Mucosa of stomach (tissue), 1 donor: ENCODE measurements around the gene FAT1.

ENCODE experiments used
- H3K27me3 ChIP-seq: one replicate; pipeline ENCODE4 v1.7.0; 2013; ENCODE audit warnings: mild to moderate bottlenecking, low read length; ENCODE audit not compliant: control insufficient read depth, insufficient read depth
- H3K36me3 ChIP-seq: one replicate; pipeline ENCODE4 v1.7.0; 2013; ENCODE audit warnings: low read length; ENCODE audit not compliant: control insufficient read depth, insufficient read depth
- H3K4me1 ChIP-seq: one replicate; pipeline ENCODE4 v1.7.0; 2013; ENCODE audit warnings: mild to moderate bottlenecking, low read length; ENCODE audit not compliant: control insufficient read depth, insufficient read depth
- H3K4me3 ChIP-seq: one replicate; pipeline ENCODE4 v1.7.0; 2013; ENCODE audit warnings: low read length
- H3K9ac ChIP-seq: one replicate; pipeline ENCODE4 v1.7.0; 2013; ENCODE audit warnings: mild to moderate bottlenecking, low read length, moderate library complexity
- H3K9me3 ChIP-seq: one replicate; pipeline ENCODE4 v1.7.0; 2013; ENCODE audit warnings: mild to moderate bottlenecking, low read length, moderate library complexity; ENCODE audit not compliant: control insufficient read depth
- donor health status: Pancreatic carcinoma.

FAT1 gene

DNA sequence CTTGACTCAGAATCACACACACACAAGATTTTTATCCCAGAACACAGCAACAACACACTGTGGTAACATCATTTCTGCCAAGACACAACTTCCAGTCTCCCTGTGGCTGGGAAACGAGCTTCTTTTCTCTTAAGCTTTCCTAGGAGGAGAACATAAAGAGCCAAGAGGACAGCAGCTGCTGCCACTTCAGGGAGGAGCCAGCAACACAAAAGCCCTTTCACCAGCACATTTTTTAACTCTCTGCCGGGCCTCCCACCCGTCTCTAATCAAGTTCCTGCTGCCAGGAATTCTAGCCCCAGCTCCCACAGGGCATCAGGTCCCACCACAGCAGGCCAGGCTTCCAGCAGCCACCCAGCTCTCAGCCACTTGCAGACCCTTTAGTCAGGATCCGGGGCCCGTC lies 22.4 kb downstream of the FAT1 start:
- Histone ChIP-seq H3K4me1 (peaks cover 21% of the 10 kb centered on the region), H3K4me3 (no peak overlapping the region), H3K9ac (peak overlapping the region; percentile 33), H3K27me3 (no peaks in the 10 kb centered on the region), H3K9me3 (no peaks in the 10 kb centered on the region), H3K36me3 (no peaks in the 10 kb centered on the region)

DNA sequence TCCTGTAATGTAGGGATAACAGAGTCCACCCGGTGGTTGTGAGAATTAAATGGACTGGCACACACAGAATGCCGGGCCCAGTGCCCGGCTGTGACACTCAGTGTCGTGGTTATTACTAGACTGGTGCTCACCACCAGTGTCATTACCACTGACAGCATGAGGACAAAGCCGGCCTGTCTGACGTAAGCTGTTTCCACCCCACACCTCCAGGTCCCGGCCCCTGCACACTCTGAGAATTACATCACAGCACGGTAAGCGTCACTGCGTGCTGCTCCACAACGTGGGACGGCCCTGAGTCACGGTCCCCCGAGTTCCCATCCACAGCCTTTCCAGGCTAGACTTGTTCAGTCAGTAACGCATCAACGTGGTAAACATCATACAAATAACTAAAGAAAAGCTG lies 22.9 kb downstream of the FAT1 start:
- peaks cover 21% of the 10 kb centered on the region for H3K4me1 ChIP-seq
- H3K36me3 ChIP-seq: no peaks in the 10 kb centered on the region
- H3K27me3 ChIP-seq: no peaks in the 10 kb centered on the region
- H3K9ac ChIP-seq: no peak overlapping the region
- H3K9me3 ChIP-seq: no peaks in the 10 kb centered on the region
- H3K4me3 ChIP-seq: no peak overlapping the region

DNA sequence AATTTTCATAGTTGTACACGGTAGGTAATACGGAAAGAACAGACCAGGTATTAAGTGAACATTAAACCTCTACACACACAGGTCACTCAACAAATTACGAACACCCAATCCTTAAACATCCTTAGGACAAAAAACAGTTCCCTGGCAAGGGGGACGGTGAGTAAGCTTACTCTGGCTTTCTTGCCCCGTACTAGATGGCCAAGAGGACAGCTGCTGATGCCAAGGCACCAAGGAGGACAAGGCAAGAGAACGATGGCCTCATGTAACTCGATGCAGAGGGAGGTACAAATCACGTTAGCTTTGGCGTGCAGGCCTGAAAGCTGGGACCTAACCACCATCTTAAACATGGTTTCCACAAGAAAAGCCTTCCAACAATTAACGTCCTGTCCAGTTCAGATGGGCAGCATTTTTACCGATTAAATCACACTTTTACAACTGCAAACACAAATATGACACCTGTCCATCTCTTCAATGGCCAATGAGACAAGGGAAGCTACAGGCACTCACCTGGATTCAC lies 23.7 kb downstream of the FAT1 start:
- H3K27me3 ChIP-seq: no peaks in the 10 kb centered on the region
- H3K36me3 ChIP-seq: no peaks in the 10 kb centered on the region
- H3K4me3 ChIP-seq: no peak overlapping the region
- H3K4me1 ChIP-seq: peaks cover 24% of the 10 kb centered on the region
- no peak overlapping the region for H3K9ac ChIP-seq
- no peaks in the 10 kb centered on the region for H3K9me3 ChIP-seq

DNA sequence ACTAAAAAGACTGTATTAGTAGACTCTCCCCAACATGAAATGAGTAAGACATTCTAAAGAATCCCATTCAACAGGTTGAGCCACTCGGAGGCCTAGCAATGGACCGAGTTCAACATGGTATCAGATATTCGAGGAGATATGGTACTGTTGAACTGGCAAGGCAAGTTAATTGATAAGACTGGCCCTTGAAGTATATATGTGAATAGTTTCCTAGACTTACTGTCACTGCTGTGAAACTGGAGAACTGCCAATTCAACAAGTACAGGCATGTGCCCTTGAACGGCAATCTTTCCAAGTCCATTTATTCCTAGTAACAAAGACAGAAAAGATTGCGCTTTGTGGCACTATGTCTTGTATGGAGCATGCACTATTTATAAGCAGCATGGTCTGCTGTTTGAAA lies 24.4 kb downstream of the FAT1 start:
- H3K4me1 ChIP-seq: peaks cover 24% of the 10 kb centered on the region
- H3K36me3 ChIP-seq: no peaks in the 10 kb centered on the region
- no peak overlapping the region for H3K4me3 ChIP-seq
- no peaks in the 10 kb centered on the region for H3K9me3 ChIP-seq
- no peak overlapping the region for H3K9ac ChIP-seq
- no peaks in the 10 kb centered on the region for H3K27me3 ChIP-seq

DNA sequence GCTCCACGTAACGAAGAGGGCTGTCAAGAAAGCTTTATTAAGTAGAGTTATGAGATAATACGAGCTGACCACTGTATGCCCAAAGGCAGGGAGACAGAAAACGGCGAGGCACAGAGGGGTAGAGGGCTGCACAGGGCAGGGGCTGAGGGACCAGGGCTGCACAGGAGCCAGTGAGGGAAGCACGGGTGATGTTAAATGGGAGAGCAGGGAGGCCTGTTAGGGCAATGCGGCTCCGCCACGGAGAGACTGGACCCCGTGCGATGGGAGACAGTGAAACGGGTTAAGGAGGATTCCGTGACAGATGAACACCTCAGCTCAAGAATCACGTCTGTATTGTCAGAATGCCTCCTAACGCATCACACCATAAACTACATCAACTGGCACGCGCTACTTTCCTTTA lies 25.1 kb downstream of the FAT1 start:
- Histone ChIP-seq H3K36me3 (no peaks in the 10 kb centered on the region), H3K27me3 (no peaks in the 10 kb centered on the region), H3K4me3 (no peak overlapping the region), H3K4me1 (peaks cover 27% of the 10 kb centered on the region), H3K9ac (no peak overlapping the region), H3K9me3 (no peaks in the 10 kb centered on the region)

- H3K9me3 ChIP-seq: no peaks in the 10 kb centered on the region
- H3K4me3 ChIP-seq: no peak overlapping the region
- H3K4me1 ChIP-seq: peaks cover 32% of the 10 kb centered on the region
- H3K27me3 ChIP-seq: no peaks in the 10 kb centered on the region
- no peaks in the 10 kb centered on the region for H3K36me3 ChIP-seq
- no peak overlapping the region for H3K9ac ChIP-seq
Observed at GRCh38 chr4:186698028-186698427, 25.6 kb downstream of the FAT1 start.

GRCh38 chr4:186695392-186695791 lies 28.3 kb downstream of the FAT1 start:
- H3K36me3 ChIP-seq: no peaks in the 10 kb centered on the region
- no peak overlapping the region for H3K4me3 ChIP-seq
- no peaks in the 10 kb centered on the region for H3K9me3 ChIP-seq
- no peak overlapping the region for H3K9ac ChIP-seq
- no peaks in the 10 kb centered on the region for H3K27me3 ChIP-seq
- peaks cover 25% of the 10 kb centered on the region for H3K4me1 ChIP-seq

- Histone ChIP-seq H3K9me3 (no peaks in the 10 kb centered on the region), H3K4me1 (peaks cover 19% of the 10 kb centered on the region), H3K4me3 (no peak overlapping the region), H3K27me3 (no peaks in the 10 kb centered on the region), H3K36me3 (no peaks in the 10 kb centered on the region), H3K9ac (no peak overlapping the region)
Observed at GRCh38 chr4:186693894-186694293, 29.8 kb downstream of the FAT1 start.

- Histone ChIP-seq H3K36me3 (no peaks in the 10 kb centered on the region), H3K9me3 (no peaks in the 10 kb centered on the region), H3K4me3 (no peak overlapping the region), H3K4me1 (peaks cover 20% of the 10 kb centered on the region), H3K9ac (peak overlapping the region; percentile 26), H3K27me3 (no peaks in the 10 kb centered on the region)
Observed at GRCh38 chr4:186693159-186693815, 30.4 kb downstream of the FAT1 start.

DNA sequence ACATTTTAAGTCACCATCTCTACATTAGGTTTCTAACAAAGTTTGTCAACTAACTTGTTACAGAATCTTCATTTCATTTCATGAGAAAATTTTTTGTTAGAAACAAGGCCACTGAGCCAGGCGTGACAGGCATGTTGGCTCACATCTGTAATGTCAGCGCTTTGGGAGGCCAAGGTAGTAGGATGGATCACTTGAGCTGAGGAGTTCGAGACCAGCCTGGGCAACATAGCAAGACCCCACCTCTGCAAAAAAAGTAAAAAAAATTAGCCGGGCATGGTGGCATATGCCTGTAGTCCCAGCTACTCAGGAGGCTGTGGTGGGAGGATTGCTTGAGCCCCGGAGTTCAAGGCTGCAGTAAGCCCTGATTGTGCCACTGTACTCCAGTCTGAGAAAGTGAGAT lies 32.3 kb downstream of the FAT1 start:
- Histone ChIP-seq H3K9me3 (no peaks in the 10 kb centered on the region), H3K27me3 (no peaks in the 10 kb centered on the region), H3K36me3 (no peaks in the 10 kb centered on the region), H3K4me1 (peaks cover 31% of the 10 kb centered on the region), H3K9ac (no peak overlapping the region), H3K4me3 (no peak overlapping the region)

GRCh38 chr4:186689476-186689875 lies 34.2 kb downstream of the FAT1 start:
- Histone ChIP-seq H3K4me3 (no peak overlapping the region), H3K36me3 (no peaks in the 10 kb centered on the region), H3K27me3 (no peaks in the 10 kb centered on the region), H3K9me3 (no peaks in the 10 kb centered on the region), H3K9ac (no peak overlapping the region), H3K4me1 (peaks cover 44% of the 10 kb centered on the region)

DNA sequence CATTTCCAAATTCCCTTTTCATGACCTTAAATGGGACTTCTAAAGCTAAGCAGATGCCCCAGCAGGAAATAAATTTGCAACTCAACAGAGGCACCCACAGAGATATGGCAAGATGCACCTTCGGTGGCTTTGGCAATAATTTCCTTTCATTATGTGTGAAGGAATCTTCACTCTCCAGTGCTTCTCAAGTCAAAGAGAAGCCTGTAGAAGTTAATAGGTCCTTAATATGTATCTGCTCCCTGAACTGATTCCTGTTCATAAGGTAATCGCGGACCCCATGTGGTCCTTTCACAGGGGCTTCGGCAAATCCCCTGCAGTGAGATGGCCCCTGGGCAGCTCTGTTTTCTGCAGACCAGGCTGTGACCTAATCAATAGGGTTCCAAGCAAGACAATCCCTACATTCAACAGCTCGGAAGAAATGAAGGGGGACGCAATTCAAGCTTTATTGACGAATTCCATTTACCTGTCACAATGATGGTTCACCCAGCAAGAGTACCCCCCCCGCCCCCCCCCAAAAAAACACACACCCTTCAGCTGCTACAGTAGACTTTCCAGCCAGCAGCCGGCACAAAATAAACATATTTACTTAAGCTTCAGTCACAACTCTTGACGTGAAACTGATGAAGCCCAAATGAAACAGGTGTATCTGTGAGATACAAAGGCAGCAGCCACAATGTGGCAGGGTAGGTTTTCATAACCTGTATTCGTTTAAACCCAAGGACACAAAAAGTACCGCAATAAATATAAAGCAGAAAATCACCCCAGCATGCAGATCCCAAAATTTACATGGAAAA lies 35.3 kb downstream of the FAT1 start:
- Histone ChIP-seq H3K4me1 (peaks cover 41% of the 10 kb centered on the region), H3K9me3 (no peaks in the 10 kb centered on the region), H3K4me3 (no peak overlapping the region), H3K27me3 (no peaks in the 10 kb centered on the region), H3K9ac (no peak overlapping the region), H3K36me3 (no peaks in the 10 kb centered on the region)
